Measurements from ENCODE around the gene WHAMM. TPM values are rescaled to one million over a fixed set of nuclear protein-coding genes. Genes with fewer than 3 reads are reported as not detected.
A peak's percentile ranks its signal among the peaks of the same experiment; 100 is the strongest.

The WHAMM gene
- 1 to 10 TPM; 3.7 to 10.0 (median 8.7) TPM for total RNA-seq
- polyA plus RNA-seq: 1 to 10 TPM; 4.5 to 6.8 (median 5.0) TPM
- long read RNA-seq, donor 1: 0 reads
- long read RNA-seq, donor 2: 0 reads
- long read RNA-seq, donor 3: 0 reads
- long read RNA-seq, donor 4, partial matches to known transcripts: 0 of 2 reads
- long read RNA-seq, donor 4, other reads (novel, unspliced or antisense): 2 of 2 reads
- long read RNA-seq, donor 5, full-length matches to known transcripts: 7 of 14 reads
- long read RNA-seq, donor 5, partial matches to known transcripts: 2 of 14 reads
- long read RNA-seq, donor 5, other reads (novel, unspliced or antisense): 5 of 14 reads
- long read RNA-seq, donor 6, partial matches to known transcripts: 0 of 2 reads
- long read RNA-seq, donor 6, other reads (novel, unspliced or antisense): 2 of 2 reads
- long read RNA-seq, donor 7, full-length matches to known transcripts: 1 of 1 reads
- long read RNA-seq, donor 7, partial matches to known transcripts: 0 of 1 reads
- long read RNA-seq, donor 7, other reads (novel, unspliced or antisense): 0 of 1 reads
- long read RNA-seq, donor 8, partial matches to known transcripts: 17 of 17 reads
- long read RNA-seq, donor 8, other reads (novel, unspliced or antisense): 0 of 17 reads
- long read RNA-seq, donor 9: 0 reads
- long read RNA-seq, donor 10, full-length matches to known transcripts: 1 of 1 reads
- long read RNA-seq, donor 10, partial matches to known transcripts: 0 of 1 reads
- long read RNA-seq, donor 10, other reads (novel, unspliced or antisense): 0 of 1 reads

GRCh38 chr15:82809308-82810060 lies at the start of gene WHAMM:
WHAMM (plus strand) TSS chr15:82809628; CDS start chr15:82809727, 99 bp downstream.
- Histone ChIP-seq H3K27me3 (no peaks in the 10 kb centered on the region), H3K4me1 (replicated peaks in 1 of 2) (peaks cover 17 to 29% of the 10 kb centered on the region in 2 donors), H3K9me3 (replicated peaks in 1 of 3) (no peaks in the 10 kb centered on the region), H3K4me3 (peak within 1 kb of the TSS; percentile 14 to 86 (median 78)), H3K36me3 (replicated peaks in 1 of 2) (peaks cover 0 to 15% of the 10 kb centered on the region in 2 donors), H3K27ac (peak within 1 kb of the TSS; percentile 76 to 100 (median 98))
- DNase-seq: peak; percentile 99 to 100 (median 99)
- WGBS, 4 donors: 0% methylated on average over 16 to 67 of the region's 67 CpGs
- intact Hi-C loops (cut with DNase I): loop anchor here in 1 of 2 donors (10.0 kb wide), 1 partner anchor 265 kb away; the partner anchor contains the start of gene RPS17
- TF ChIP-seq CTCF (IDR thresholded peaks at IDR 0.05) (peak in 1 of 6 experiments; percentile 8), POLR2A (IDR thresholded peaks at IDR 0.05) (peak; percentile 82 to 98)

GRCh38 chr15:82763361-82764116 lies 45.9 kb upstream of the WHAMM start:
- WGBS, 4 donors: 91 to 97% (median 95%) methylated on average over 7 of the region's 7 CpGs
- DNase-seq: no peak
- intact Hi-C loops (cut with DNase I): no loop called here
- H3K27ac ChIP-seq: no peak overlapping the region
- no peaks in the 10 kb centered on the region for H3K9me3 ChIP-seq (replicated peaks in 1 of 3)
- H3K4me1 ChIP-seq (replicated peaks in 1 of 2): no peaks in the 10 kb centered on the region
- H3K4me3 ChIP-seq: no peak overlapping the region
- no peaks in the 10 kb centered on the region for H3K27me3 ChIP-seq
- TF ChIP-seq CTCF (IDR thresholded peaks at IDR 0.05) (no peak), POLR2A (IDR thresholded peaks at IDR 0.05) (no peak)
- peaks cover 0 to 3% of the 10 kb centered on the region in 2 donors for H3K36me3 ChIP-seq (replicated peaks in 1 of 2)

GRCh38 chr15:82764117-82764490 lies 45.3 kb upstream of the WHAMM start:
- H3K36me3 ChIP-seq (replicated peaks in 1 of 2): no peaks in the 10 kb centered on the region
- H3K27me3 ChIP-seq: no peaks in the 10 kb centered on the region
- 85 to 90% (median 89%) methylated on average over 4 of the region's 4 CpGs for WGBS, 4 donors
- intact Hi-C loops (cut with DNase I): no loop called here
- no peaks in the 10 kb centered on the region for H3K9me3 ChIP-seq (replicated peaks in 1 of 3)
- H3K27ac ChIP-seq: no peak overlapping the region
- no peaks in the 10 kb centered on the region for H3K4me1 ChIP-seq (replicated peaks in 1 of 2)
- no peak overlapping the region for H3K4me3 ChIP-seq
- DNase-seq: no peak
- TF ChIP-seq CTCF (IDR thresholded peaks at IDR 0.05): no peak
- no peak for TF ChIP-seq POLR2A (IDR thresholded peaks at IDR 0.05)

Data from adrenal gland (tissue), 19 donors.